Type B pancreatic cell (in vitro differentiated cells): Measurements from ENCODE around the gene RPA1. TPM values are rescaled to one million over a fixed set of nuclear protein-coding genes. Genes with fewer than 3 reads are reported as not detected.

Experiments used
- DNase-seq: peaks from one replicate; pipeline ENCODE4 v3.0.0; 2021; ENCODE audit warnings: mixed read lengths; ENCODE audit not compliant: unreplicated experiment; ENCODE audit errors: extremely low spot score
- H3K27ac Mint-ChIP-seq: 2 replicates; pipeline ENCODE4 v1.8.0; 2021; ENCODE audit warnings: mild to moderate bottlenecking, mixed read lengths
- H3K27me3 Mint-ChIP-seq: 2 replicates; pipeline ENCODE4 v1.8.0; 2021; ENCODE audit warnings: mixed read lengths
- H3K36me3 Mint-ChIP-seq: 2 replicates; pipeline ENCODE4 v1.8.0; 2021; ENCODE audit warnings: mixed read lengths
- H3K4me1 Mint-ChIP-seq: one replicate; pipeline ENCODE4 v1.8.0; 2021; ENCODE audit warnings: mixed read lengths; ENCODE audit not compliant: unreplicated experiment
- H3K4me3 Mint-ChIP-seq: 2 replicates; pipeline ENCODE4 v1.8.0; 2021; ENCODE audit warnings: mild to moderate bottlenecking, mixed read lengths
- H3K9me3 Mint-ChIP-seq: 2 replicates; pipeline ENCODE4 v1.8.0; 2021; ENCODE audit warnings: mixed read lengths
- CTCF ChIP-seq: fragments of 200-600 bp; sonication (generic); conservative IDR thresholded peaks from 2 replicates; pipeline ENCODE4 v1.5.0; 2021; ENCODE audit warnings: antibody characterized with exemption, mild to moderate bottlenecking
- total RNA-seq: library from RNA; stranded (reverse); gene quantifications from 2 replicates; pipeline ENCODE4 v1.2.1, GENCODE V29; 2021; ENCODE audit warnings: low replicate concordance

RPA1 gene
- total RNA-seq, 1 donor from 2014 or later, result 129 TPM

DNA sequence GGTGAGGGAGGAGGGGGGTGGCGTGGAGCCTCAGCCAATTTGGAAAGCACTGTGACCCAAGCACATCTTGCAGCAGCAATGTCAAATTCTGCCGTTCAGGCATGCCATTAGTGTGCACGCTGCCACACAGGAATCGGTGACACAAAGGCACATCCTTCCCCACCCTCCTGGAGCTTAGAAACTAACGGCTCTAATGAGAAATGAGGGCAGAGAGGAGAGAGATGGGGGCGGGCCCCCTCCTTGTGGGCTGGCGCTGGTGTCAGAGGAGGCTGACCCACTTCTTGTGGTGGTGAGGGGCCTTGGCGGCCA, 100.5 kb downstream of the RPA1 start:
- Mint-ChIP-seq H3K9me3 (no peaks in the 10 kb centered on the region), H3K4me3 (no peak overlapping the region), H3K36me3 (no peaks in the 10 kb centered on the region), H3K27ac (no peak overlapping the region), H3K27me3 (peaks cover 3% of the 10 kb centered on the region), H3K4me1 (peaks cover 20% of the 10 kb centered on the region)
- no peak for DNase-seq
- no peak for TF ChIP-seq CTCF

DNA sequence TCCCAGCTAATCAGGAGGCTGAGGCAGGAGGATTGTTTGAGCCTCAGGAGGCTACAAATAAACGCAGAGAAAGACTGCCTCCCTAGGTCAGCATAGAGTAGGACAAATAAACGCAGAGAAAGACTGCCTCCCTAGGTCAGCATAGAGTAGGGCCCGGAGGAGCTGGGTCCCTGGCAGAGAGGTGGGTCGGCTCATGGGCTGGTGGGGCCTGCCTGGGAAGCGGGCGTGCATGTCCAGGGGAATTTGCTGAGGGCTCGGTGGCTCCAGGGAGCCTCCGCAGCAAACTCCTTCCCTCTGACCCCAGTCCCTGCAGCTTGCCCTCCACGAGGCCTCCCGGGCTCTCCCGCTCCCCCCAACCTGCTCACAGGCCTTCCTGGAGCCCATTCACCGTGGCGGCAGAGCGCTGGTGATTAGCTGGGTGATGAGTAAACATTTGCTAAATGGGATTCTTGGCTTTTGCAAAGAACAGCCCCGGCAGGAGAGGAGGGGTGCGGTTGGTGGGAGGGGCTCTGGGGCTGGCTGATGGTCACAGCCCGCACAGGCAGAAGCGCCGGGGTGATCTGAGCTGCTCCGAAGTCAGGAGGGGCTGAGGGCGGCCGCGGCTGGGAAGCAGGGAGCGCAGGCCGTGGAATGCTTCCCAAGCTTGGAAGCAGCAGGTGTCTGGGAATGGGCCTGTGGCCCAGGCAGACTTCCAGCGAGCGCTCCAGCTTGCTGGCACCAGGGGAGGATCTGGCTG, 102.2 kb downstream of the RPA1 start:
- H3K27ac Mint-ChIP-seq, result no peak overlapping the region
- no peak for DNase-seq
- H3K36me3 Mint-ChIP-seq, result no peaks in the 10 kb centered on the region
- H3K27me3 Mint-ChIP-seq, result peaks cover 3% of the 10 kb centered on the region
- peak; percentile 13 for TF ChIP-seq CTCF
- no peaks in the 10 kb centered on the region for H3K9me3 Mint-ChIP-seq
- H3K4me1 Mint-ChIP-seq, result peaks cover 20% of the 10 kb centered on the region
- H3K4me3 Mint-ChIP-seq, result no peak overlapping the region

GRCh38 chr17:1933875-1934715, 104.3 kb downstream of the RPA1 start:
- H3K9me3 Mint-ChIP-seq, result no peaks in the 10 kb centered on the region
- no peaks in the 10 kb centered on the region for H3K36me3 Mint-ChIP-seq
- peaks cover 20% of the 10 kb centered on the region for H3K4me1 Mint-ChIP-seq
- H3K27ac Mint-ChIP-seq, result no peak overlapping the region
- no peak overlapping the region for H3K4me3 Mint-ChIP-seq
- TF ChIP-seq CTCF, result no peak
- DNase-seq, result no peak
- H3K27me3 Mint-ChIP-seq, result peaks cover 3% of the 10 kb centered on the region

- Mint-ChIP-seq H3K9me3 (no peaks in the 10 kb centered on the region), H3K4me3 (no peak overlapping the region), H3K27me3 (peaks cover 3% of the 10 kb centered on the region), H3K4me1 (peaks cover 17% of the 10 kb centered on the region), H3K36me3 (no peaks in the 10 kb centered on the region), H3K27ac (no peak overlapping the region)
- TF ChIP-seq CTCF, result no peak
- no peak for DNase-seq
Observed at GRCh38 chr17:1934901-1935300, 105.1 kb downstream of the RPA1 start.

- DNase-seq, result no peak
- no peaks in the 10 kb centered on the region for H3K9me3 Mint-ChIP-seq
Observed at GRCh38 chr17:1936766-1937165, 107.0 kb downstream of the RPA1 start.

More at GRCh38 chr17:1936766-1937165, 107.0 kb downstream of the RPA1 start:
- Mint-ChIP-seq H3K4me1 (peaks cover 6% of the 10 kb centered on the region), H3K4me3 (no peak overlapping the region), H3K36me3 (no peaks in the 10 kb centered on the region), H3K27me3 (peaks cover 3% of the 10 kb centered on the region), H3K27ac (no peak overlapping the region)
- TF ChIP-seq CTCF, result no peak
